Central memory CD8-positive, alpha-beta T cell (primary cell): ENCODE measurements around the gene WDR7.

Experiments used
- ATAC-seq: fragments of 150-1000 bp; cut with Tn5 transposase; replicated peaks from 2 replicates; pipeline ENCODE4 v1.10.0; 2022; ENCODE audit warnings: mild to moderate bottlenecking, moderate FRiP score, moderate number of reproducible peaks; ENCODE audit not compliant: poor library complexity, severe bottlenecking; ENCODE audit errors: extremely low read depth
- DNase-seq, 2 donors: peaks; one replicate each; pipeline ENCODE4 v3.0.0; 2021; ENCODE audit warnings: low spot score in 2 of 2
- H3K27ac Mint-ChIP-seq: one replicate; pipeline ENCODE4 v1.8.0; 2022; ENCODE audit warnings: low read depth, mild to moderate bottlenecking, moderate library complexity, mixed read lengths
- H3K27me3 Mint-ChIP-seq: one replicate; pipeline ENCODE4 v1.8.0; 2022; ENCODE audit warnings: mixed read lengths
- H3K36me3 Mint-ChIP-seq: one replicate; pipeline ENCODE4 v1.8.0; 2022; ENCODE audit warnings: mild to moderate bottlenecking, moderate library complexity, mixed read lengths; ENCODE audit not compliant: insufficient read depth
- H3K4me1 Mint-ChIP-seq: one replicate; pipeline ENCODE4 v1.8.0; 2022; ENCODE audit warnings: mixed read lengths
- H3K4me3 Mint-ChIP-seq: one replicate; pipeline ENCODE4 v1.8.0; 2022; ENCODE audit warnings: mild to moderate bottlenecking, moderate library complexity, mixed read lengths
- H3K9me3 Mint-ChIP-seq: one replicate; pipeline ENCODE4 v1.8.0; 2022; ENCODE audit warnings: mixed read lengths

Gene WDR7

DNA sequence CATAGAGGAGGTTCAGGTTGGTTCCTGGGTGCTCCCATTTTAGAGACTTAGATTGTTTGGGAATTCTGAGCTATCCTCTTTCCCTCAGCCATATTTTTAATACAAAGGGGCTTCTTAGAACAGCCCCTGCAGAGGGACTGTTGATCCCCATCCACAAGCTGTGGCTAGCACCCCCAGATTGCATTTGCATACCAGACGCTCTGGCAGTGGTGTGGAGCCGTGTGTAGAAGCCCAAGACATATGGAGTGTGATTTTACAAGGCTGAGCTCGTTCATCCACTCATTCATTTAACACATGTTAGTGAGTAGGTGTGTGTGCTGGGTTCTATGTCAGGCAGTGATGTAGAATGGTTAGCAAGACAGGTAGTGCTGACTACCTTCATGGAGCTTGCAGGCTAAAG lies 329.0 kb downstream of the WDR7 start:
- no peak overlapping the region for H3K4me3 Mint-ChIP-seq
- no peaks in the 10 kb centered on the region for H3K4me1 Mint-ChIP-seq

DNA sequence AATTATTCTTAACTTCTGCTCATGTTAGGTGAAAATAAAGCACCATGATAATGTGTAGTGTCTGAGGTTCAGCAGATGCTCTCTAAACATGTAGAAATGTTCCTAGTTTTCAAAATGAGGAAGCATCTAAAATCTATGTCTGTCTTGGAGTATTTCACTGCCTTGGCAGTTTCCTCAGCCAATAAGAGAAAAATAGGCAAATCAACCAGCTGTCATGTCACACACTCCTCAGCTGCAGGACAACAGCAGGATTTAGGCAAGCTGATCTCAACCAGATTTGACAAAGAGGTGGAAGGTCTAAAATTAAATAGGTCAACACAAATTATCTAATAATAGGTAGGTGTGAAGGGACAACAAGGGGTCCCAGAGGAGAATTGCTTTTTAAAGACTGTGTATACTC lies 331.6 kb downstream of the WDR7 start:
- H3K27me3 Mint-ChIP-seq, result no peaks in the 10 kb centered on the region
- DNase-seq (no peak), ATAC-seq (no peak)
- H3K4me3 Mint-ChIP-seq, result no peak overlapping the region
- H3K9me3 Mint-ChIP-seq, result no peaks in the 10 kb centered on the region
- no peak overlapping the region for H3K27ac Mint-ChIP-seq
- H3K4me1 Mint-ChIP-seq, result no peaks in the 10 kb centered on the region
- H3K36me3 Mint-ChIP-seq, result peaks cover 2% of the 10 kb centered on the region

More for the DNA sequence above, 329.0 kb downstream of the WDR7 start:
- ATAC-seq, result no peak
- Mint-ChIP-seq H3K36me3 (peaks cover 2% of the 10 kb centered on the region), H3K9me3 (no peaks in the 10 kb centered on the region), H3K27ac (no peak overlapping the region), H3K27me3 (no peaks in the 10 kb centered on the region)
- no peak for DNase-seq

DNA sequence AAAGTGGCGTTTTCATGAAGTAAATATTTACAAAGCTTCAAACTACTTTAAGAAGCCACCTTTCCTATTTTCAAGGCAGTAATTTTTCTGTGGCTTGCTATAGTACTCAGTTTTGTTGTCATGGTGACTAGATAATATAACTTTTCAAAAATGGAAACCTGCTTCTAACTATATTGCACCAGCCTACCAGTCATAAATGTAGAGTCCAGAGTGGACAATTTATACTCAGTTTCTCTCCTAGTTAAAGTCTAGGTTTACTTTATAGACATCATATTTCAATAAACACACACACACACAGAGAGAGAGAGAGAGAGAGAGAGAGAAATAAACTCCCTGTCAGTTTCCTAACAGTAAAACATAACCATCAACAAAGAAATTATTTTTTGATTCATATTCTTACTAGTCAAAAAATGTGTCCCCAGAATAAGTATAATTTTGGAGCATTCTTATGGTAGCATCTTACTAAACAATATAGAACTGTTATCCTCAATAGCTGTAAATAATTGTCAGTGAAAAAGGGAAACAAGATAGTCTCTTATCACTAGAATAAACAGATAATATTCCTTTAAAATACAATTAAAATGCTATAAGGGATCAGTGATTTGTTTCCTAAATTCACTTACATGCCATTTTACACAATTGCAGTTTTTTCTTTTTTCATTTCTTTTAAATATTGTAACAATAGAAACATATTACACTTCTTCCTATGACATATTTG lies 332.3 kb downstream of the WDR7 start:
- Mint-ChIP-seq H3K4me1 (no peaks in the 10 kb centered on the region), H3K27ac (peak overlapping the region; percentile 32), H3K9me3 (no peaks in the 10 kb centered on the region), H3K36me3 (peaks cover 2% of the 10 kb centered on the region), H3K4me3 (no peak overlapping the region), H3K27me3 (no peaks in the 10 kb centered on the region)
- no peak for ATAC-seq
- DNase-seq, result no peak

DNA sequence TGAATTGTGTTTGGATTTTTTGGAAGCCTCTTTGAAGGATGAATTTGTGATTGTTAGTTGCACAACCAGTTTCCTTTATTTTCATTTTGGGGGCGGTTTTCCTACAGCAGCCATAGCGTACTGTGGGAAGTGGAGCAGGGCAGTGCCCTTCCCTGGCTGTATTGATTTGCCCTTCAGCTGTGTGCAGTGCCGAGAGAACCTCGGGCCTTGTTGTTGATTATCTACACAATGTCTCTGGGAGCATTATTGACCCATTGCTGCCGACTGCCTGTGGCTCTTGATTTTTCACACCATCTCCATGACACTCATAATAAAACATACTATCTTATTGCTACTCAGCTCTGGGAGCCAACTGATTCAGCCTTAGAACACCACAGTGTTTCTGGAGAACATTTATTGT lies 333.6 kb downstream of the WDR7 start:
- Mint-ChIP-seq H3K4me1 (no peaks in the 10 kb centered on the region), H3K4me3 (no peak overlapping the region), H3K9me3 (no peaks in the 10 kb centered on the region), H3K36me3 (no peaks in the 10 kb centered on the region), H3K27ac (no peak overlapping the region), H3K27me3 (no peaks in the 10 kb centered on the region)
- DNase-seq (no peak), ATAC-seq (no peak)

DNA sequence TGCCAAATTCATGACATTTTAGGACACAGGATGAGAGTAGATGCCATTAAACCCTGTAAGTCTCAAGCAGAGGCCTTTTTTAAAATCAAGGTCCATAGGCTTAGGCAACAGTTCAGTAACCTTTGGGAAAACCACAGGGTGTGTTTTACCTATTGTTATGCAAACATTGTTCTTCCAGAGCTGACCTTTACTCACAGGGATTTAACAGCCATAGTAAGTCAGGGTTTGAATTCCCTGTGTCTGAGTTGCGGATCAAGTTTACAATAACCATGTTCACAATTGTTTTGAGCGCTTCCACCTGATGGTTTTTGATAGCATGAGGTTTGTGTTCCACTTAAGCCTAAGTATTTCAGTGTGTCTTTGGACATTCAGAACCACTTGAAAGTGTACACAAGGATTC lies 335.7 kb downstream of the WDR7 start:
- Mint-ChIP-seq H3K9me3 (no peaks in the 10 kb centered on the region), H3K4me3 (no peak overlapping the region), H3K27ac (no peak overlapping the region), H3K36me3 (no peaks in the 10 kb centered on the region), H3K4me1 (no peaks in the 10 kb centered on the region), H3K27me3 (no peaks in the 10 kb centered on the region)
- ATAC-seq, result no peak
- DNase-seq, result no peak

DNA sequence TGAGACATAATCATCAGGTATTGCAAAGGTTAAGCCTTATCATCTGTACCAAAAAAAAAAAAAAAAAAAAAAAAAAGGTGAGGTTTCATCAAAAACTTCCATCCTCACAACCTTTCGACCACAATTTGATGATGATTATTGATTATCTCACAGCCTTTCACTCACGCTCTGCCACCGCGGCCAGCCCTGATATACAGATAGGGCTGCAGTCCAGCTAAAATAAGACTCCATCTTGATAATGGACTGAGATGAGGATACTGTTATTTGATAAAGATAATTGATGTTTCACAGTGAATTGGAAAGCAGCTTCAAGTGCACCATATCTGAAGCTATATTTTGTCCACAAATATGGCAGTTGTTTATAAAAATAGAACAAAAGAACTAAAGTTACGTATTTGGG lies 336.1 kb downstream of the WDR7 start:
- DNase-seq (no peak), ATAC-seq (no peak)
- Mint-ChIP-seq H3K9me3 (no peaks in the 10 kb centered on the region), H3K4me3 (no peak overlapping the region), H3K4me1 (no peaks in the 10 kb centered on the region), H3K36me3 (no peaks in the 10 kb centered on the region), H3K27ac (no peak overlapping the region), H3K27me3 (no peaks in the 10 kb centered on the region)

DNA sequence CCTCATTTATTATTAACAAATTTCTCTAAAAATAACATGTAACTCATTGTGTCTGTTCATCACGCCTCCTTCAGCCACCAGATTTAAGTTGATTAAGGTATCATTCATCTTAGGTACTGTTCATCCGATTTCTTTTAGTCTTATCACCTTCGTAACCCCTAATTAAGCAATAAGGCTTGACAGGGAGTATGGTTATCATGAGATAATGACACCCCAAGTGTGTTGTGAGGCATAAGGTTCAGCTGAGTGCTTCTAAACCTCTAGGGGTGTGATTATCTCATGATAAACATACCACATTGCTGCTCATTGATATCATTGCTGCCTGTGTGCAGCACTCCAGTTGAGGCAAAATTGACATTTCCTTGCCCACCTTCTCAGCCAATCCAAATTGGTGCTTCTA lies 336.9 kb downstream of the WDR7 start:
- Mint-ChIP-seq H3K4me1 (no peaks in the 10 kb centered on the region), H3K36me3 (no peaks in the 10 kb centered on the region), H3K27ac (no peak overlapping the region), H3K27me3 (no peaks in the 10 kb centered on the region), H3K4me3 (no peak overlapping the region), H3K9me3 (no peaks in the 10 kb centered on the region)
- ATAC-seq (no peak), DNase-seq (no peak)

DNA sequence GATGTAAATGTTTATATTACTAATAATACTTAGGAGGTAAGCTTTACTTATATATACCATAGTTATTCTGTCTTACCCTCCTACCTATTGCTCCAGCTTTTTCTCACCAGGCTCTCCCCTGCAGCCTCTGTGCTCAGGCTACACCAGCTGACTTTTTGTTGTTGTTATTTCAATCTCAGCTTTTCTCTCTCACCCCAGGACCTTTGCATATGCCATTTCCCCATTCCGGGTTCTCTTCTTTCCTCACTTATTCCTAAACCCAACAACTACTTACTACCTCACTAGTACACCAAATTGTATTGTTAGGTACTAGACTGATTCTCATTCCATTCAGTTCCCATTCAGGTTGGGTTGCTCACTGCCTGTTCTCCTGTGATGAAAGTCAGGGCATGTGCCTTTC lies 339.5 kb downstream of the WDR7 start:
- Mint-ChIP-seq H3K4me3 (no peak overlapping the region), H3K9me3 (no peaks in the 10 kb centered on the region), H3K4me1 (no peaks in the 10 kb centered on the region), H3K36me3 (no peaks in the 10 kb centered on the region), H3K27me3 (no peaks in the 10 kb centered on the region), H3K27ac (no peak overlapping the region)
- ATAC-seq (no peak), DNase-seq (no peak)

DNA sequence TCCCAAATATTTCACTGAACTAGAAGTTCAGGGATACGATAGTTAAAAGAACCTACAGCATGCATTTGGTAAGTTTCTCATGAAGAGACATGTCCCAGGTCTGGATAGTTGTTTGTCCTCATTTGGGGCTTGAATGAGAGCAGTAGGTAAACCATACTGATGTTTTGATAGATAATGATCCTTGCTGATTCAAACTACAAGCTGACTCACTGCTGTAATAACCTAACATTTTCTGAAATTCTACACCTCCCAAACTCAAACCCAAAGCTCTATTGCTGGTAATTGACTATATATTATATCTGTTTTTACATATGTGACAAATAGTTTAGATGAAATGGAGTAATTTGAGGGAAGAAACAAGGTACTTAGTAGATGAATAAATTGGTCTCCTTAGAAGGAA lies 341.6 kb downstream of the WDR7 start:
- H3K9me3 Mint-ChIP-seq, result no peaks in the 10 kb centered on the region
- H3K27me3 Mint-ChIP-seq, result no peaks in the 10 kb centered on the region
- H3K27ac Mint-ChIP-seq, result no peak overlapping the region
- DNase-seq (no peak), ATAC-seq (no peak)
- no peaks in the 10 kb centered on the region for H3K4me1 Mint-ChIP-seq
- no peaks in the 10 kb centered on the region for H3K36me3 Mint-ChIP-seq
- no peak overlapping the region for H3K4me3 Mint-ChIP-seq

DNA sequence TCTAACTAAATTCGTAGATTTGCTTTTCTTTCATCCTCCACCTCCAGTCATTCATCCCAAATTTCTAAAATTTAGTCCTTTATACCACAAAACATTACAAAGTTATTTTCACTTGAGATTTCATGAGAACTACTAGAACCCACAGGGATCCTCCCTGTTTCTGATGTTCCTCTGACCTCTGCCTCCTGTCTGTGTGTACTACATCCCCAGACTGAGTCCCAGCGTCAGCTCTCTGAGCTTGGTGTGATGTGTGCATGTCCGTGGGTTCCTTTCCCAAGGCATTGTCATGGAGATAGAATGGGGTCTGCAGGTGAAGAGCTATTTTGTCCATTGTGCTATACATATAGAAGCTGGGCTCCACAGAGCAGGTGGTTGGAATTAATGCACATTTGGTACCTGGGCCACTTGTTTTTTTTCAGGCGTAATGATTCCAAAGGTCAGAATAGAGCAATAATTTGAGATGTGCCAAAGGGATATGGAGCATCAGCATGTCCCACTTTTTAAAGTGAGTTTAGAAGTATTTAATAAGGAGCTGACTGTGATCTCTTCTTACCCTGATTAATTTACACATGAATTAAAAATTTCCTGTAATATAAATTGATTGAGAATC lies 344.5 kb downstream of the WDR7 start:
- ATAC-seq (no peak), DNase-seq (no peak)
- no peaks in the 10 kb centered on the region for H3K4me1 Mint-ChIP-seq
- H3K27me3 Mint-ChIP-seq, result no peaks in the 10 kb centered on the region
- H3K4me3 Mint-ChIP-seq, result no peak overlapping the region
- no peak overlapping the region for H3K27ac Mint-ChIP-seq
- no peaks in the 10 kb centered on the region for H3K36me3 Mint-ChIP-seq
- no peaks in the 10 kb centered on the region for H3K9me3 Mint-ChIP-seq

DNA sequence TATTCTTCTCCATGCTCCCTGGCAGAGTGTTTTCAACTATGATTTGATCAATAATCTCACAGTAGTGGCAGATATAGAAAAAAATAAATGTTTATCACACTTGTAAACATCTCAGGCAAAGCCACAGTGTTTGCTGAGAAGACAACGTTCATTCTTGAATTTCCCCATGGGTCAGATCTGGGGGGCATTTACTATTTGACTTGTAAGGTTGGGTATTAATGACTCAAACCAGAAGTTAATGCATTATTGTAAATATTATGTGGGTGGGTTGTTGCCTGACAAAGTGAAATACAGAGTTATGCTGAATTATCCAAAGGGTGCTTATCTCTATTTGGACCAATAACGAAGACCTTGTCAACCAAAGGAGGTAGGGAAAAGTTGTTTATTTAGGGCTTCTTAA lies 346.0 kb downstream of the WDR7 start:
- DNase-seq (no peak), ATAC-seq (no peak)
- Mint-ChIP-seq H3K36me3 (no peaks in the 10 kb centered on the region), H3K9me3 (no peaks in the 10 kb centered on the region), H3K27ac (peak overlapping the region; percentile 49), H3K27me3 (no peaks in the 10 kb centered on the region), H3K4me3 (no peak overlapping the region), H3K4me1 (no peaks in the 10 kb centered on the region)

DNA sequence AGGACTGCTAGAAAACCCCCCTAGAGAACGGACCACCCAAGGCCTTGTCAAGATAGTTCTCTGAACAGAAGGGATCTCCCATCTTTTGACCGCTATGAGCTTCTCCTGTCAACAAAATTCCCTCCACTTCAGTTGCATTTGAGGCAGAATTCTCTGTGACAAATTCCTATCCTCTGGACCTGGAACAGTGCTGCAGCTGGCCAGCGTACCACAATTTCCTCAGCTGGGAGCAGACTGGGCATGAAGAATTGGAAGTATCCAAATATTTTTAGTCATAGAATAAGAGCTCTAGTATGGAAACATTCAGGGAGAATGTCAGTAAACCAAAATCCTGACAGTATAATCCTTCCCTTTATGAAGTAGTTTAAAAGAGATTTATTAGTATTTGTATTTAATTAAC lies 348.7 kb downstream of the WDR7 start:
- no peak overlapping the region for H3K27ac Mint-ChIP-seq
- no peak for ATAC-seq
- no peak overlapping the region for H3K4me3 Mint-ChIP-seq
- H3K27me3 Mint-ChIP-seq, result no peaks in the 10 kb centered on the region
- no peaks in the 10 kb centered on the region for H3K9me3 Mint-ChIP-seq
- no peak for DNase-seq
- no peaks in the 10 kb centered on the region for H3K36me3 Mint-ChIP-seq
- peaks cover 9% of the 10 kb centered on the region for H3K4me1 Mint-ChIP-seq

DNA sequence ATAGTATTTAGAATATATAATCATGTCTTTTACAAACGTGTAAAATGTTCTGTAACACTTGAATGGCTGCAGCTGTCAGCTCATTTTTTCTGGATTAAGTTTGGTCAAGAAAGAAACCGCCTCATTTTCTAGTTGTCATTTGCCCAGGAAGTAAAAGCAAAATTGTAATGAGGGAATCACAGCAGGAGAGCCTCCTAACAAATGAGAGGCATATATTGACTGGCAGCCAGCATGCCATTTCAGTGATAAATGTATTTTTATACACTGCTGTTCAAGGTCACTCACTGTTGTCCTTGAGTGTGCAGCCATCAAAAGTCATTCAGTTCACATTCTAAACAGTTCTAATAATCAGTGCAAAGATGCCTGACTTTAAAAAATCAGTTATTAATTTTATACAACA lies 351.5 kb downstream of the WDR7 start:
- no peak for ATAC-seq
- Mint-ChIP-seq H3K36me3 (no peaks in the 10 kb centered on the region), H3K9me3 (no peaks in the 10 kb centered on the region), H3K4me1 (peaks cover 9% of the 10 kb centered on the region), H3K27me3 (no peaks in the 10 kb centered on the region), H3K27ac (no peak overlapping the region), H3K4me3 (no peak overlapping the region)
- DNase-seq, result no peak
